SK-N-SH (cell line): ENCODE results near the gene RAI1.

Source experiments
- ELF1 ChIP-seq: IDR thresholded peaks from 2 replicates; pipeline ENCODE4 v1.4.0; 2012
- EP300 ChIP-seq, 2 experiments: IDR thresholded peaks; 2 replicates each; pipeline versions ENCODE4 v1.4.0 to v1.6.1; 2012; ENCODE audit warnings: borderline replicate concordance in 1 of 2, low read depth in 1 of 2, low read length in 1 of 2
- NFIC ChIP-seq: IDR thresholded peaks from 2 replicates; pipeline ENCODE4 v1.4.0; 2012; ENCODE audit warnings: borderline replicate concordance
- POLR2AphosphoS5 ChIP-seq: IDR thresholded peaks from 2 replicates; pipeline ENCODE4 v1.6.1; 2012; ENCODE audit warnings: low read depth, low read length
- RCOR1 ChIP-seq: fragments of 150-350 bp; IDR thresholded peaks from 2 replicates; pipeline ENCODE4 v1.6.1; 2017; ENCODE audit warnings: antibody characterized with exemption, low read length
- TAF1 ChIP-seq: IDR thresholded peaks from 2 replicates; pipeline ENCODE4 v1.6.1; 2012; ENCODE audit warnings: low read depth, mild to moderate bottlenecking, low read length, moderate library complexity, borderline replicate concordance
- YY1 ChIP-seq: IDR thresholded peaks from 2 replicates; pipeline ENCODE4 v1.4.0; 2012; ENCODE audit warnings: low read depth, mild to moderate bottlenecking
- TF ChIP-seq, protein P1 (sequence below): fragments of 200-600 bp; sonication (generic); IDR thresholded peaks from 2 replicates; pipeline ENCODE4 v1.6.1; 2017; ENCODE audit warnings: antibody characterized with exemption, mild to moderate bottlenecking, moderate library complexity
- TF ChIP-seq, protein P2 (sequence below): fragments of 150-350 bp; IDR thresholded peaks from 2 replicates; pipeline ENCODE4 v1.6.1; 2017; ENCODE audit warnings: antibody characterized with exemption, low read length, low read depth, borderline replicate concordance
- TF ChIP-seq, protein P3 (sequence below): IDR thresholded peaks from 2 replicates; pipeline ENCODE4 v1.6.1; 2012; ENCODE audit warnings: mild to moderate bottlenecking, low read depth, low read length, moderate library complexity
- TF ChIP-seq, protein P4 (sequence below): IDR thresholded peaks from 2 replicates; pipeline ENCODE4; 2012

DNA sequence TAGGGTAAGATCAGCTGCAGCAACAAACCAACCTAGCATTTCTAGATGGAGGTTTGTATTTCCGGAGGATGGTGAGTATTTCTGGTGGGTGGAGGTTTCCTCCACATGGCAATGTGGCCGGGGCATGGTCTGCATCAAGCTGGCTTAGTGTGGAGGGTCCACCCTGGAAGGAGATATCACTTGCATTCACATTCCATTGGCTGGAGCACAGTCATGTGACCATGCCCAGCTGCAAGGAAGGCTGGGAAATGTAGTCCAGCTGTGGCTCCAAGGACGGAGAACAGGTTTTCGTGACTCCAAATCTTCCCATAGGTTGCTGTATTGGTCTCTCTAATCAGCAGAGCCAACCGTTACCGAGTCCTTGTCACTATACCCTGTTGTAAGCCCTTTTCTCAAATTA is 68.7 kb downstream of the RAI1 start:
- TF ChIP-seq, protein P1, sequence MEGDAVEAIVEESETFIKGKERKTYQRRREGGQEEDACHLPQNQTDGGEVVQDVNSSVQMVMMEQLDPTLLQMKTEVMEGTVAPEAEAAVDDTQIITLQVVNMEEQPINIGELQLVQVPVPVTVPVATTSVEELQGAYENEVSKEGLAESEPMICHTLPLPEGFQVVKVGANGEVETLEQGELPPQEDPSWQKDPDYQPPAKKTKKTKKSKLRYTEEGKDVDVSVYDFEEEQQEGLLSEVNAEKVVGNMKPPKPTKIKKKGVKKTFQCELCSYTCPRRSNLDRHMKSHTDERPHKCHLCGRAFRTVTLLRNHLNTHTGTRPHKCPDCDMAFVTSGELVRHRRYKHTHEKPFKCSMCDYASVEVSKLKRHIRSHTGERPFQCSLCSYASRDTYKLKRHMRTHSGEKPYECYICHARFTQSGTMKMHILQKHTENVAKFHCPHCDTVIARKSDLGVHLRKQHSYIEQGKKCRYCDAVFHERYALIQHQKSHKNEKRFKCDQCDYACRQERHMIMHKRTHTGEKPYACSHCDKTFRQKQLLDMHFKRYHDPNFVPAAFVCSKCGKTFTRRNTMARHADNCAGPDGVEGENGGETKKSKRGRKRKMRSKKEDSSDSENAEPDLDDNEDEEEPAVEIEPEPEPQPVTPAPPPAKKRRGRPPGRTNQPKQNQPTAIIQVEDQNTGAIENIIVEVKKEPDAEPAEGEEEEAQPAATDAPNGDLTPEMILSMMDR = no peak
- TF ChIP-seq NFIC = no peak
- no peak for TF ChIP-seq EP300 (IDR thresholded peaks at IDR 0.05; ENCODE audit: borderline replicate concordance in 1 of 2, low read depth in 1 of 2, low read length in 1 of 2)
- TF ChIP-seq, protein P2, sequence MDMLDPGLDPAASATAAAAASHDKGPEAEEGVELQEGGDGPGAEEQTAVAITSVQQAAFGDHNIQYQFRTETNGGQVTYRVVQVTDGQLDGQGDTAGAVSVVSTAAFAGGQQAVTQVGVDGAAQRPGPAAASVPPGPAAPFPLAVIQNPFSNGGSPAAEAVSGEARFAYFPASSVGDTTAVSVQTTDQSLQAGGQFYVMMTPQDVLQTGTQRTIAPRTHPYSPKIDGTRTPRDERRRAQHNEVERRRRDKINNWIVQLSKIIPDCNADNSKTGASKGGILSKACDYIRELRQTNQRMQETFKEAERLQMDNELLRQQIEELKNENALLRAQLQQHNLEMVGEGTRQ = peak; percentile 78
- TF ChIP-seq YY1 = no peak
- TF ChIP-seq, protein P3, sequence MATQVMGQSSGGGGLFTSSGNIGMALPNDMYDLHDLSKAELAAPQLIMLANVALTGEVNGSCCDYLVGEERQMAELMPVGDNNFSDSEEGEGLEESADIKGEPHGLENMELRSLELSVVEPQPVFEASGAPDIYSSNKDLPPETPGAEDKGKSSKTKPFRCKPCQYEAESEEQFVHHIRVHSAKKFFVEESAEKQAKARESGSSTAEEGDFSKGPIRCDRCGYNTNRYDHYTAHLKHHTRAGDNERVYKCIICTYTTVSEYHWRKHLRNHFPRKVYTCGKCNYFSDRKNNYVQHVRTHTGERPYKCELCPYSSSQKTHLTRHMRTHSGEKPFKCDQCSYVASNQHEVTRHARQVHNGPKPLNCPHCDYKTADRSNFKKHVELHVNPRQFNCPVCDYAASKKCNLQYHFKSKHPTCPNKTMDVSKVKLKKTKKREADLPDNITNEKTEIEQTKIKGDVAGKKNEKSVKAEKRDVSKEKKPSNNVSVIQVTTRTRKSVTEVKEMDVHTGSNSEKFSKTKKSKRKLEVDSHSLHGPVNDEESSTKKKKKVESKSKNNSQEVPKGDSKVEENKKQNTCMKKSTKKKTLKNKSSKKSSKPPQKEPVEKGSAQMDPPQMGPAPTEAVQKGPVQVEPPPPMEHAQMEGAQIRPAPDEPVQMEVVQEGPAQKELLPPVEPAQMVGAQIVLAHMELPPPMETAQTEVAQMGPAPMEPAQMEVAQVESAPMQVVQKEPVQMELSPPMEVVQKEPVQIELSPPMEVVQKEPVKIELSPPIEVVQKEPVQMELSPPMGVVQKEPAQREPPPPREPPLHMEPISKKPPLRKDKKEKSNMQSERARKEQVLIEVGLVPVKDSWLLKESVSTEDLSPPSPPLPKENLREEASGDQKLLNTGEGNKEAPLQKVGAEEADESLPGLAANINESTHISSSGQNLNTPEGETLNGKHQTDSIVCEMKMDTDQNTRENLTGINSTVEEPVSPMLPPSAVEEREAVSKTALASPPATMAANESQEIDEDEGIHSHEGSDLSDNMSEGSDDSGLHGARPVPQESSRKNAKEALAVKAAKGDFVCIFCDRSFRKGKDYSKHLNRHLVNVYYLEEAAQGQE = no peak
- no peak for TF ChIP-seq POLR2AphosphoS5
- peak; percentile 10; the same call in 1 of the 2 replicates for TF ChIP-seq RCOR1
- no peak for TF ChIP-seq TAF1
- TF ChIP-seq ELF1 = no peak
- TF ChIP-seq, protein P4, sequence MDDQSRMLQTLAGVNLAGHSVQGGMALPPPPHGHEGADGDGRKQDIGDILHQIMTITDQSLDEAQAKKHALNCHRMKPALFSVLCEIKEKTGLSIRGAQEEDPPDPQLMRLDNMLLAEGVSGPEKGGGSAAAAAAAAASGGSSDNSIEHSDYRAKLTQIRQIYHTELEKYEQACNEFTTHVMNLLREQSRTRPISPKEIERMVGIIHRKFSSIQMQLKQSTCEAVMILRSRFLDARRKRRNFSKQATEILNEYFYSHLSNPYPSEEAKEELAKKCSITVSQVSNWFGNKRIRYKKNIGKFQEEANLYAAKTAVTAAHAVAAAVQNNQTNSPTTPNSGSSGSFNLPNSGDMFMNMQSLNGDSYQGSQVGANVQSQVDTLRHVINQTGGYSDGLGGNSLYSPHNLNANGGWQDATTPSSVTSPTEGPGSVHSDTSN = no peak
